H1 (cell line): ENCODE measurements around the gene EPB41L4B. TPM values are rescaled to one million over a fixed set of nuclear protein-coding genes. Genes with fewer than 3 reads are reported as not detected.

Experiments used
- CTCF ChIA-PET: fragments of 300-600 bp; sonication (Branson Sonifier 250); formaldehyde crosslinking; loops from one replicate; lab custom pipeline; 2021; ENCODE audit not compliant: partially characterized antibody; lab: Charles Lee
- POLR2A ChIA-PET: fragments of 300-600 bp; sonication (Branson Sonifier 250); formaldehyde crosslinking; loops from one replicate; lab custom pipeline; 2021; ENCODE audit warnings: inconsistent platforms; ENCODE audit not compliant: partially characterized antibody; lab: Charles Lee
- DNase-seq, 2 experiments: peaks; one replicate each; pipeline versions ENCODE4 v3.0.0 to v3.0.0-alpha.2; 2010 to 2022; ENCODE audit warnings: low spot score in 2 of 2, low read depth in 1 of 2, mixed read lengths in 1 of 2
- FAIRE-seq: peaks from 2 replicates; lab custom pipeline; 2011; peaks lifted over from hg19 to GRCh38; lab: Jason Lieb, UNC
- H2AFZ ChIP-seq: 2 replicates; pipeline ENCODE4 v1.8.1; 2012; ENCODE audit warnings: low read length, inconsistent platforms
- H2AK5ac ChIP-seq: 2 replicates; pipeline ENCODE4 v1.6.1; 2013; ENCODE audit warnings: low read depth, low read length
- H2BK120ac ChIP-seq: replicated peaks from 2 replicates; pipeline ENCODE3; 2013; ENCODE audit warnings: low read depth, low read length, inconsistent platforms
- H2BK12ac ChIP-seq: 2 replicates; pipeline ENCODE4 v1.6.1; 2013; ENCODE audit warnings: low read depth, low read length
- H2BK15ac ChIP-seq: 2 replicates; pipeline ENCODE4 v1.6.1; 2013; ENCODE audit warnings: low read length
- H2BK20ac ChIP-seq: 2 replicates; pipeline ENCODE4 v1.6.1; 2013; ENCODE audit warnings: low read length
- H2BK5ac ChIP-seq: 2 replicates; pipeline ENCODE4 v1.6.1; 2013; ENCODE audit warnings: low read depth, low read length
- H3K14ac ChIP-seq: 2 replicates; pipeline ENCODE4 v1.6.1; 2013; ENCODE audit warnings: inconsistent platforms; ENCODE audit not compliant: insufficient read length
- H3K18ac ChIP-seq: 2 replicates; pipeline ENCODE4 v1.6.1; 2013; ENCODE audit warnings: low read length; ENCODE audit errors: extremely low read depth
- H3K23ac ChIP-seq: 2 replicates; pipeline ENCODE4 v1.6.1; 2013; ENCODE audit warnings: inconsistent platforms; ENCODE audit not compliant: insufficient read length
- H3K23me2 ChIP-seq: 2 replicates; pipeline ENCODE4 v1.6.1; 2013; ENCODE audit warnings: low read depth, low read length
- H3K27ac ChIP-seq: 2 replicates; pipeline ENCODE4 v1.6.1; 2011; ENCODE audit warnings: low read depth, low read length, inconsistent platforms
- H3K27me3 ChIP-seq, 4 experiments: replicated peaks in 1 of 4; 1 replicate in 1 of 4; 2 replicates in 3 of 4; pipeline versions ENCODE4 v1.6.1 to v1.8.1; 2011 to 2013; ENCODE audit warnings: low read length in 3 of 4, mild to moderate bottlenecking in 3 of 4, inconsistent platforms in 2 of 4, mixed read lengths in 2 of 4, moderate library complexity in 1 of 4; ENCODE audit not compliant: control insufficient read depth in 3 of 4, insufficient read depth in 3 of 4; ENCODE audit errors: extremely low read depth in 1 of 4
- H3K36me3 ChIP-seq, 4 experiments: 2 replicates each; pipeline versions ENCODE4 v1.6.1 to v1.8.1; 2011 to 2013; ENCODE audit warnings: mild to moderate bottlenecking in 4 of 4, low read length in 3 of 4, moderate library complexity in 2 of 4, control low read depth in 1 of 4, inconsistent platforms in 1 of 4; ENCODE audit not compliant: insufficient read depth in 4 of 4, control insufficient read depth in 2 of 4
- H3K4ac ChIP-seq: replicated peaks from 2 replicates; pipeline ENCODE3; 2013; ENCODE audit warnings: low read length, low read depth, mixed read lengths, inconsistent platforms; ENCODE audit not compliant: insufficient read length
- H3K4me1 ChIP-seq, 4 experiments: replicated peaks in 1 of 4; 1 replicate in 1 of 4; 2 replicates in 3 of 4; pipeline versions ENCODE4 v1.6.1 to v1.8.1; 2011 to 2013; ENCODE audit warnings: low read length in 3 of 4, inconsistent platforms in 2 of 4, mixed read lengths in 1 of 4; ENCODE audit not compliant: insufficient read depth in 4 of 4, control insufficient read depth in 3 of 4
- H3K4me2 ChIP-seq, 2 experiments: 2 replicates each; pipeline versions ENCODE4 v1.6.1 to v1.8.1; 2011 to 2013; ENCODE audit warnings: low read depth in 2 of 2, low read length in 2 of 2, control low read depth in 1 of 2, inconsistent platforms in 1 of 2, mild to moderate bottlenecking in 1 of 2; ENCODE audit not compliant: insufficient read depth in 1 of 2
- H3K4me3 ChIP-seq, 4 experiments: fragments of 200-600, 300-600 bp in 1 of 4; sonication (generic), shearing (Covaris generic), sonication (Bioruptor Twin) in 1 of 4; 2 replicates each; pipeline versions ENCODE4 v1.5.1 to v1.8.1; 2011 to 2016; ENCODE audit warnings: low read length in 4 of 4, low read depth in 3 of 4, control low read depth in 2 of 4, inconsistent platforms in 2 of 4, mild to moderate bottlenecking in 2 of 4, mixed read lengths in 1 of 4, moderate library complexity in 1 of 4; ENCODE audit not compliant: insufficient read depth in 2 of 4; ENCODE audit errors: extremely low read depth in 1 of 4
- H3K56ac ChIP-seq: replicated peaks from 2 replicates; pipeline ENCODE3; 2013; ENCODE audit warnings: low read depth, mild to moderate bottlenecking, mixed read lengths, low read length, inconsistent platforms; ENCODE audit not compliant: insufficient read length
- H3K79me1 ChIP-seq: 2 replicates; pipeline ENCODE4 v1.6.1; 2013; ENCODE audit warnings: low read depth, low read length, control low read depth
- H3K79me2 ChIP-seq, 2 experiments: 2 replicates each; pipeline versions ENCODE4 v1.6.1 to v1.8.1; 2012 to 2013; ENCODE audit warnings: low read length in 2 of 2, mild to moderate bottlenecking in 2 of 2, inconsistent platforms in 1 of 2; ENCODE audit not compliant: insufficient read depth in 2 of 2, control insufficient read depth in 1 of 2
- H3K9ac ChIP-seq, 4 experiments: replicated peaks in 1 of 4; 1 replicate in 1 of 4; 2 replicates in 3 of 4; pipeline versions ENCODE4 v1.6.1 to v1.8.1; 2011 to 2013; ENCODE audit warnings: low read depth in 3 of 4, low read length in 3 of 4, control low read depth in 2 of 4, mild to moderate bottlenecking in 2 of 4, moderate library complexity in 2 of 4, inconsistent platforms in 1 of 4; ENCODE audit errors: extremely low read depth in 1 of 4
- H3K9me3 ChIP-seq, 2 experiments: 2 replicates each; pipeline versions ENCODE4 v1.6.1 to v1.8.1; 2012 to 2013; ENCODE audit warnings: mild to moderate bottlenecking in 2 of 2, moderate library complexity in 2 of 2, control low read depth in 1 of 2, inconsistent platforms in 1 of 2, low read depth in 1 of 2, low read length in 1 of 2, mixed read lengths in 1 of 2; ENCODE audit not compliant: insufficient read depth in 2 of 2
- H4K20me1 ChIP-seq, 2 experiments: replicated peaks in 1 of 2; 2 replicates each; pipeline versions ENCODE3 to v1.8.1; 2011 to 2013; ENCODE audit warnings: inconsistent platforms in 2 of 2, low read length in 2 of 2, mild to moderate bottlenecking in 1 of 2; ENCODE audit not compliant: insufficient read depth in 2 of 2, control insufficient read depth in 1 of 2
- H4K5ac ChIP-seq: 2 replicates; pipeline ENCODE4 v1.6.1; 2013; ENCODE audit warnings: low read length, low read depth, mixed read lengths, inconsistent platforms; ENCODE audit not compliant: insufficient read length
- H4K8ac ChIP-seq: 2 replicates; pipeline ENCODE4 v1.8.0; 2013; ENCODE audit warnings: mild to moderate bottlenecking, moderate library complexity, low read length, inconsistent platforms; ENCODE audit not compliant: insufficient read depth; ENCODE audit errors: extremely low read depth
- H4K91ac ChIP-seq: replicated peaks from 2 replicates; pipeline ENCODE3; 2013; ENCODE audit warnings: low read length, mixed read lengths, inconsistent platforms; ENCODE audit not compliant: insufficient read length
- CBX8 ChIP-seq: fragments of 300-800, 300-1000 bp; sonication (generic); IDR thresholded peaks from 2 replicates; pipeline ENCODE4 v1.7.1; 2016; ENCODE audit warnings: low read depth, low read length, borderline replicate concordance
- CEBPB ChIP-seq: IDR thresholded peaks from 2 replicates; pipeline ENCODE4 v1.6.1; 2012; ENCODE audit warnings: low read depth, low read length
- CREB1 ChIP-seq: IDR thresholded peaks from 2 replicates; pipeline ENCODE4 v1.6.1; 2012; ENCODE audit warnings: inconsistent platforms
- CTBP2 ChIP-seq: IDR thresholded peaks from 2 replicates; pipeline ENCODE4 v1.7.0; 2011; ENCODE audit warnings: borderline replicate concordance, mild to moderate bottlenecking, moderate library complexity, mixed read lengths, low read length; ENCODE audit not compliant: insufficient read depth, insufficient read length
- EZH2 ChIP-seq: fragments of 200-600 bp; sonication (generic); IDR thresholded peaks from 2 replicates; pipeline ENCODE4 v1.7.1; 2012; ENCODE audit warnings: low read depth, mild to moderate bottlenecking, moderate library complexity, low read length, inconsistent platforms; ENCODE audit not compliant: severe bottlenecking
- FOSL1 ChIP-seq: IDR thresholded peaks from 2 replicates; pipeline ENCODE4 v1.6.1; 2011; ENCODE audit warnings: mild to moderate bottlenecking, low read depth, low read length, moderate library complexity; ENCODE audit not compliant: insufficient read depth
- KDM4A ChIP-seq: IDR thresholded peaks from one replicate; pipeline ENCODE4 v1.7.1; 2012; ENCODE audit warnings: low read depth, mild to moderate bottlenecking, moderate library complexity, low read length, inconsistent platforms; ENCODE audit not compliant: severe bottlenecking
- PHF8 ChIP-seq: fragments of 200-600 bp; sonication (generic); conservative IDR thresholded peaks from 2 replicates; pipeline ENCODE4 v1.7.1; 2012; ENCODE audit warnings: low read depth, mild to moderate bottlenecking, inconsistent platforms, low read length, moderate library complexity
- SP2 ChIP-seq: IDR thresholded peaks from 2 replicates; pipeline ENCODE4 v1.6.1; 2012; ENCODE audit warnings: mild to moderate bottlenecking, low read length, inconsistent platforms
- TAF7 ChIP-seq: optimal IDR thresholded peaks from 2 replicates; pipeline ENCODE3; 2011; ENCODE audit warnings: low read depth, mild to moderate bottlenecking, inconsistent platforms, low read length, moderate library complexity, borderline replicate concordance
- WGBS, 2 experiments: shearing (Covaris generic) in 1 of 2; methylation state at CpG; one replicate each; pipeline versions ENCODE4 v1.1.6 to v1.1.7; 2013 to 2015; ENCODE audit warnings: low lambda C conversion rate in 2 of 2, mixed read lengths in 2 of 2, inconsistent platforms in 1 of 2, low coverage in 1 of 2, missing lambda C conversion rate in 1 of 2; ENCODE audit not compliant: insufficient replicate concordance in 2 of 2, insufficient coverage in 1 of 2, insufficient read length in 1 of 2; ENCODE audit errors: extremely low coverage in 1 of 2, missing lambda C conversion rate in 1 of 2; 5-methylcytosine and 5-hydroxymethylcytosine counted together
- polyA plus RNA-seq, 7 experiments: library from polyadenylated mRNA; depleted of rRNA in 3 of 7; stranded (reverse) in 5 of 7; unstranded in 2 of 7; fragments of >200 nt in 5 of 7; fragments of 200-250 nt in 2 of 7; gene quantifications; 1 replicate in 5 of 7; 2 replicates in 1 of 7; 4 replicates in 1 of 7; pipeline versions ENCODE4 v1.2.1 to v1.2.3, GENCODE V29; 2011 to 2013; ENCODE audit warnings: missing spikeins in 2 of 7, mixed read lengths in 2 of 7
- total RNA-seq: library from RNA; stranded (reverse); fragmentation: NEBNext Ultra II Directional; extraction: Animal tissue kit (Norgen Biotek cat#: 25700); gene quantifications from 2 replicates; pipeline ENCODE4 v1.2.1, GENCODE V29; 2021

The EPB41L4B gene
- total and polyA plus RNA-seq, 2 of the 8 experiments (the other 6 are each of a cell fraction or from before 2014, with no cell fraction given) = 11.9 to 25.0 TPM

DNA sequence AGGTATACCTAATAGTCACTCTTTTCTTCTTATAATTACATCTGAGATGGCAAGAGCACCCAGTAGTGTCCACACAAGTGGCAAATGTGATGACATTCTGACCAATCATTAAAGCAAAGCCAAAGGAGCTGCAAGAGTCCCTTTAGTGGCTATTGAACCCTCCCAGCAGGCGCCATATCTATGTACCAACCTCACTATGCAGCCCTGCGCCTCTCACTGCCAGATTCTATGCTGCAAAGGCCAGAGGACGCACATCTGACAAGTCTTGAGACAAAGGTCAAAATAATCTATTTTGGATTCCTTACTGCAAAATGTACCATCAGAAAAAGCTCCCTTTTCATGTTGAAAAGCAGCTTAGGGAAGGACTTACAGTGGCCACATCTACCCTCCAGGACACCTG lies 47.0 kb downstream of the EPB41L4B start:
- H3K23me2 ChIP-seq = no peaks in the 10 kb centered on the region
- H3K56ac ChIP-seq = no peak overlapping the region
- no peak overlapping the region for H3K4me2 ChIP-seq
- H2BK120ac ChIP-seq = no peak overlapping the region
- peaks cover 0 to 4% (median 4%) of the 10 kb centered on the region in 4 experiments; a peak in 6 of 7 replicates for H3K4me1 ChIP-seq
- H4K8ac ChIP-seq = no peak overlapping the region
- no peak overlapping the region for H4K5ac ChIP-seq
- 89% methylated on average over 3 of the region's 3 CpGs; no CpG with 5 or more reads in 1 of the 2 experiments for WGBS, 2 experiments
- ChIA-PET POLR2A (no interaction called here), CTCF (interaction anchor here (0.6 to 2.0 kb wide), 7 partner anchors 13 to 81 kb away, joined by 3 to 6 read pairs (median 4); no protein-coding TSS in a partner anchor)
- DNase-seq = no peak
- no peak overlapping the region for H3K23ac ChIP-seq
- FAIRE-seq = no peak
- H3K79me1 ChIP-seq = no peaks in the 10 kb centered on the region; the same call in 1 of the 2 replicates
- TF ChIP-seq CEBPB (no peak), EZH2 (no peak), KDM4A (no peak), FOSL1 (no peak), TAF7 (no peak), CREB1 (no peak), SP2 (no peak), CTBP2 (no peak), CBX8 (no peak), PHF8 (no peak)
- H2BK20ac ChIP-seq = no peak overlapping the region
- H2BK12ac ChIP-seq = no peak overlapping the region
- H2BK15ac ChIP-seq = no peak overlapping the region
- H3K27me3 ChIP-seq = no peaks in the 10 kb centered on the region; a peak in 1 of 7 replicates
- no peak overlapping the region for H3K27ac ChIP-seq
- no peak overlapping the region for H3K9ac ChIP-seq
- H4K20me1 ChIP-seq = peaks cover 5 to 7% of the 10 kb centered on the region in 2 experiments
- H2AK5ac ChIP-seq = no peak overlapping the region
- H2BK5ac ChIP-seq = no peak overlapping the region
- H3K9me3 ChIP-seq = no peaks in the 10 kb centered on the region
- H3K36me3 ChIP-seq = 0 out of 8 replicates have a peak, but pooled peaks cover 0 to 2% (median 0%) of the 10 kb centered on the region in 4 experiments
- no peak overlapping the region for H4K91ac ChIP-seq
- H3K14ac ChIP-seq = no peak overlapping the region
- no peak overlapping the region for H3K4ac ChIP-seq
- H3K18ac ChIP-seq = no peak overlapping the region
- H3K4me3 ChIP-seq = no peak overlapping the region
- no peak overlapping the region for H2AFZ ChIP-seq
- H3K79me2 ChIP-seq = peaks cover 0 to 4% of the 10 kb centered on the region in 2 experiments; a peak in 2 of 4 replicates
